Endometrium (tissue), 2 donors: Measurements from ENCODE around the gene DDX56.

Experiments used
- FAIRE-seq: peaks from 2 replicates; lab custom pipeline; 2012; peaks lifted over from hg19 to GRCh38; lab: Jason Lieb, UNC
- donor health status: control.
- donor health status: control.

Gene DDX56

DNA sequence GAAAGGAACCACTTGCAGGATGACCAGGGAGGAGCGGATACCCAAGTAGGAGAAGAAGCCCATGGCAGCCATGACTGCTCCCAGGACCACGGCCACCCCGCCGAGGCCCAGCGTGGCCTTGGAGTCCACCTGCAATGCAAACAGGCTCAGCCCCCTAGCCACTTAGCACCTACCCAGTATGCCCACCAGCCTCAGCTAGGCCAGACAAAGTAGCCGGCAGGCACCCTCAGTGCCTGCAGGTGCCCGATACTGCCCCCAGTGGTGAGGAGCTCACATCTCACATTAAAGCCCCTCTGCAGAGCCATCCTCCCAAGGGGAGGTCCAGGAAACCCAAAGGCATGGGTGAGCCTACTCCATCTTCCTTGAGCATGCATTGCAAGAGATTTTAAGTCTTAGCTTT lies 39.2 kb downstream of the DDX56 start:
- no peak for FAIRE-seq

DNA sequence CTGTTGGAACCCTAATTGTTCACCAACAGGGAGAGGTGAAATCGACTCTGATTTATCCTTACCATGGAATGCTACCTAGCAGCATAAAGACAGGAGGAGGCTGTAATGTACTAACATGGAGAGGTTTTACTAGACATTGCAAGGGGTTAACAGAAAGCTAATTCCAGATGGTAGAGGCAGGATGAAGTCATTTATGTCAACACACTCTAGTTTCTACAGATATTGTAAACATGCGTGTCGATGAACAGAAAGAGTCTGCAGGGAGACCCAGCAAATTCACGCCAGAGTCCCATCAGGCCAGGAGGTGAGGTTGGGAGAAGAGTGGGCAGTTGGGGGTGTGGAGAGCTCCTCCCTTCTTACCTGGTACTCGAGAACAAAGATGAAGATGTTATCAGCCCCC lies 39.6 kb downstream of the DDX56 start:
- no peak for FAIRE-seq

DNA sequence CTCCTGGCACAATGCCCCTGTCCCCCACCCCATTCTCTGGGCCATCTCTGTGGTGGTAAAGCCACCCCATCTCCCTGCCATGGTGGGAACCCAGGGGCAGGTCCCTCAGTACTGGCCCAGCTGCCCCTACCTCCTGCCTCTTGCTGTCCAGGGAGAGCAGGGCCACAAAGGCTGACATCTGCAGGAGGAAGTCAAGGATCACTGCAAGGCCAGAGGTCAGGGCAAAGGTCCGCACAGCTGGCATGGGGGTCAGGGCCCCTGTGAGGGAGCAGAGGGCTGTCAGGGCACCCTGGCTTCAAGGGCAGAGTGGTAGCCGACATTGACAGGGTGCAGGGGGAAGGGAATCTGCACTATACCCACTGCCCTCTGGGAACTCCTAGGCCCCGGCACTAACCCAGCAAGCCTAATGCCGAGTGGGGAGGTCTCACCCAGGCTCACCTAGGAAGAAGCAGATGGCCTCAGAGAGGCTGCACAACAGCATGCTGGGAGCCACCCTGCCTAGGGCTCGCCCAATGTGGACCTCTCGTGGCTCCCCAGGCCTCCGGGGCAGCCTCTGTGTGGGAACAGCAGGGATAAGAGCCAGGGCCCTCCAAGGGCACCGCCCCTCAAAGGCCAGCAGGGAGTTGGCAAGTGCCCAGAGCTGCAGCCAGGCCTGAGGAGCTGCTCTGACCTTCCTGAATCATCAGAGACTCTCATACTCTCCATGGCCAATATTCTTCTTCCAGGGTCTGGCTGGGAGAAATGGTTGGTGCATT lies 40.2 kb downstream of the DDX56 start:
- FAIRE-seq: no peak

DNA sequence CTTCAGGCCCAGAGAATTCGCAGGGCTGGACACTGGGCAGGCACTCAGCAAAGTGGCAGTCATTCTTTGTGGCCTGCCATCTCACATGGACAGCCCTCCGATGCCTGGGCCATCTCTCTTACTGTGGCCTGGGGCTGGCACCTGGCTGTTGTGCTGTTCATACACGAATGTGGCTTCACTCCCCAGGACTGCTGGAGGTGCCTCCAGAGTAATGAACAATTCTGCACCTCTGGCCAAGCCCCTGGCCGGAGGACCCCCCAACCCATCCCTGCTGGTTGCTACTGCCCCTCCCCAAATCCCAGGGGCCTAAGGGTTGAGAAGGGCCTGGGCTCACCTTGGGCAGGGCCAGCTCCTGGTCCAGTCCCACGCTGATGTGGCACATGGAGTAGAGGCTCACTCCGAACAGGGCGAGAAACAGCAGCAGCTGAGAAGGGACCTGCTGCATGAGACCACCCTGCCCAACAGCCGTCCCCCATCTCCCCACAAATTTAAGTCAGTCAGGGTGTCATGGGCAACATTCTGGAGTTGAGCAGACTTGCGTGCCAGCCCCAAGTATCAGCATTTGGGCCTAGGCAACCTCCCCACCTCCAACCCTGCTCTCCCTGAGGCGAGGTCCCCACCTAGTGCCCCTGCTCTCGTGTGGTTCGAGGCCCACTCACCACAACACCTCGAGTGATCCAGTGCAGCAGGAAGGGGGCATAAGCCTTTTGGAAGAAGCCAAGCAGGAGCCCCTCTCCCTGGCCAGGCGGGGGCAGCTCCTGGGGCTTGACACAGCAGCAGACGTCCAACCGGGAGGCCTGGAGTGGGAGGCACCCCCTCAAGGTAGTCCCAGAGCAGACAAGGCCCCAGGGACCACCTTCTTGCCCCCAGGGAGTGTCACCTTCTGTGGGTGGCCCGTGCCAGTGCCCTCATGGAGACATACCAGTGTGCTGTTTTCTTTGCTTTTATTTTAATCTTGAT lies 42.0 kb downstream of the DDX56 start:
- FAIRE-seq: no peak

DNA sequence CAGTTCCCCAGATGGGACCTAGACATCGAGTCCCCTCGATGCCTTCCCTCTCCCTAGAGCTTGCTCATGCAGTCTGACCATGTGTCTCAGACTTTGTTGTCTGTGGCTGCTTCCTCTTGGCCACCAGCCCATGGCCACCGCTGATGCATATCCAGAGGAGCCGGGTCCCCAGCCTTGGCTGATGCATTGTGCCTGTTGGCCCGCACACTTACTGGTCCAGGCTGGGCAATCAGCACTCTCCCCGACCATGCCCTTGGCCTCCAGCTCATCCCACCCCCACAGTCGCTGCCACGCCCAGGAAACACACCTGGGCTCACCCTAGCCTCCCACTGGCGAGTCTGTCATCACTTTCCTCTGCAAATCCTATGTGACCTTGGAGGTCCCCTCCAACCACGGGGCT lies 42.7 kb downstream of the DDX56 start:
- no peak for FAIRE-seq

DNA sequence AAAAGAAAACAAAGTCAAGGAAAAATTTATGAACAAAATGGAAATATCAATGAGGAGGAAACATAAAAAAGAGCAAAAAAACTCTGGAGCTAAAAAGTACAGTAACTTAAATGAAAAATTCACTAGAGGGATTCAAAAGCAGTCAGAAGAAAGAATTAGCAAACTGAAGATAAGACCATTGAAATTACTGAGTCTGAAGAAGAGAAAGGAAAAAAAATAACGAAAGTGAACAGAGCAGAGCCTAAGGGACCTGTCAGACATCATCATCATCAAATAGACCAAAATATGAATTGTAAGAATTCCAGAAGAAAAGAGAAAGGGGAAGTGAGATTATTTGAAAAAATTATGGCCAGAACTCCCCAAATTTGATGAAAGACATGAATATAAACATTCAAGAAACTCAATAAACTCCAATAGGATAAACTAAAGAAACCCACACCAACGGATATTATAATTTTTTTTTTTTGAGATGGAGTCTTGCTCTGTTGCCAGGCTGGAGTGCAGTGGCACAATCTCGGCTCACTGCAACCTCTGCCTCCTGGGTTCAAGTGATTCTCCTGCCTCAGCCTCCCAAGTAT lies 48.8 kb downstream of the DDX56 start:
- FAIRE-seq: no peak

DNA sequence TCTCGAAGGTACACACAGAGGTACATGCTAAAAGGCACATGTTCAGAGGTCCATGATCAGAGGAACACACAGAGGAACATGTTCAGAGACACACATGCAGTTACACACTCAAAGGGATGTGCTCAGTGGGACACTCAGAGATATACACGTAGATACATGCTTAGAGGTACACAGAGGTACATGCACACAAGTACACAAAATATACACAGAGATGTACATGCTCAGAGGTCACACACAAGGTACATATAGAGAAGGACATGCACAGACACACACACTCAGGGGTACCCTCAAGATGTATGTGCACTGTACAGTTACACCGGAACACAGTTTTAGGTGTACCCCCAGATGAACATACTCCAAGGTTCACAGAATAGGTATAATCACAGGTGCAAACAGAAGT lies 51.4 kb downstream of the DDX56 start:
- FAIRE-seq: no peak

DNA sequence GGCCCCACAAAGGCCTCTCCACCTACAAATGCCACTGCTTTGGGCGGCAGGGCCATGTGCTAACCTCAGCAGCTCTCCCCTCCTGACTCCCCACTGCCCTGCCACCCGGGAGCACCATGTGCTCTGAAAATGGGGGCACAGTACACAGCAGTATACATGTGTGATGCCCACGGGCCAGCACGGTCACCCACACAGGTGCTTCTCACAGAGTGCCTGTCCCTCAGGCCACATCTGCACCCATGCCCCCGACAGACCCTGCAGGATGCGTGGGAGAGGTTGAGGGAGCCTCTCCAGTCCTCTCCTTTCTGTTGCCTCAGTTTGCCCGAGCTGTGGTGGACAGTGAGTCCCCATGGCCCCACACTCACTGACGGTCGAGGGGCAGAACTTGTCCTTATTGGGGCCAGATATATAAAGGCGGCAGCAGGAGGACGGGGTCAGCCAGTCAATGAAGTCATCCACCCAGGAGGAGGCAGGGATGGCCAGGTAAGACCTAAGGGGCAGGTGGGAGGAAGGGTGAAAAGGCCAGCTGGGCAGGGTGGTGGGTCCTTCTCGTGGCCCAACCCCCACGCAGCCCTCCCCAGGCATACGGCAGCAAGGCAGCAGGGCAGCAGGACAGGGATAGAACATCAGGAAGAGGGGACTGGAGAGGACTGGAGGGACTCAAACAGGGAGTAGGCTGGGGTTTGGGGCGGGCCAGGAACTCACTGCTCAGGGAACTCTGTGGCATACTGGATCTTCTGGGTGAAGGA lies 52.2 kb downstream of the DDX56 start:
- no peak for FAIRE-seq

DNA sequence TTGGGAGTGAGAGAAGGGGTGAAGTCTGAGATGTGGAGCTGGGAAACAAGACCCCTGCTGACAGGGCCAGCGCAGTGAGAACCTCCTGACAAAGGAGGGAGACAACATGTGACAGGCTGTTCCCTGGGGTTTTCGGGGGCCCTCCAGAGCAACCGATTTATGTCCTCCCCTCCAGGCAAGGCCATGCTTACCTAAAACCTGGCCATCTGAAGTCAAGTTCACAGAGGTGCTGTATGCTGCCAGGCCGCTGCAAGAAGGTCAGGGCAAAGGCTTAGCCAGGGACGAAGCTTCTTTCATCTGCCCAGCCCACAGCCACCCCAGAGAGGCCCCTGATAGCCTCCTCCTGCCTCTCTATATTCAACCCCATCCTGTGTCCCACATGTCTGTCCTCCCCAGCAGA lies 53.1 kb downstream of the DDX56 start:
- no peak for FAIRE-seq

DNA sequence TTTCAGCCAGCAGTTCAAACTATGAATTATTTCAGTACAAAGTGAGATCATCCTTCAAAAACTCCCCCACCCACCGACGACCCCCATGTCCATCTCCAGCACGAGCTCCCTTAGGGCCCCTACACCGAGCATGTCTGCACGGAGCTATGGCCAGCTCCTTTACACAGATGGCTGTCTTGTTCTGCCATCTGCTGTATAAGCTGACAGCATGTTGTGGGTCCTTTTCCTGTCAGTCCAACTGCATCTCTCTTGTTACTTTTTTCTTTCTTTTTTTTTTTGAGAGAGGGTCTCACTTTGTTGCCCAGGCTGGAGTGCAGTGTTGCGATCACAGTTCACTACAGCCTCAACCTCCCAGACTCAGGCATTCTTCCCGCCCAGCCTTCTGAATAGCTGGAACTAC lies 54.2 kb downstream of the DDX56 start:
- no peak for FAIRE-seq

DNA sequence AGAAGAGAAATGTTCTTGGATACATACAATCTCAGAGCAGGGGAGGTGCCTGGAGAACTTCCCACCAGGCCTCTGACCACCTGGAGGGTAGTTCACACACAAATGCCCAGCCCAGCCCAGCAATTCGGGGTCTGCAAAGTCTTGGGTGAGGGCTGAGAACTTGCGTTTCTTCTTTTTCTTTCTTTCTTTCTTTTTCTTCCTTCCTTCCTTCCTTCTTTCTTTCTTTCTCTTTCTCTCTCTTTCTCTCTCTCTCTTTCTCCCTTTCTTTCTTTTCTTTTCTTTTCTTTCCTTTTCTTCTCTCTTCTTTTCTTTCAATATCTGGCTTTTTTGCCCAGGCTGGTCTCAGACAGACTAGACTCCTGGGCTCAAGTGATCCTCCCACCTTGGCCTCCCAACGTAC lies 54.9 kb downstream of the DDX56 start:
- no peak for FAIRE-seq

DNA sequence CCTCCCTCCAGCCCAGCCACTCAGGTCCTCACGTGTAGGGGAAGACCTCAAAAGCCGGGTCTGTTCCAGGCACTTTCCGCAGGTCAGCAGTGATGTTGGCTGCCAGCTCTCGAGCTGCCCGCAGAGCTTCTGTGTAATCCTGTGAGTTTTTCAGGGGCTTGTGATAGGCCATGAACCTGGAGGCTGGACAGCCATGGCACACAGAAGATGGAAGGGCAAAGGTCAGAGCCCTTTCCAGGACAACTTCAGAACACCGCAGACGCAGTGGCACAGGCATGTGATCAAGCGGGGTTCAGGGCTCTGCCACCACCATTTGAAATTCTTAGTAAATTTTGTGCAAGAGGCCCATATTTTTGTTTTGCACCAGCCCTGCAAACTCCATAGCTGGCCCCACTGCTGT lies 56.5 kb downstream of the DDX56 start:
- FAIRE-seq: no peak
